ACHN (cell line): Measurements from ENCODE around the gene GPR55.

ENCODE experiments used
- DNase-seq: peaks from one replicate; pipeline ENCODE4 v3.0.0-alpha.2; 2015
- in situ Hi-C: cut with HindIII; loops from 2 replicates; pipeline ENCODE4 v1.10.0; 2017; ENCODE audit warnings: low sequenced_read_pairs, low pct_ligation_motif_present, low pct_unique_long_range_greater_than_20kb

Gene GPR55

DNA sequence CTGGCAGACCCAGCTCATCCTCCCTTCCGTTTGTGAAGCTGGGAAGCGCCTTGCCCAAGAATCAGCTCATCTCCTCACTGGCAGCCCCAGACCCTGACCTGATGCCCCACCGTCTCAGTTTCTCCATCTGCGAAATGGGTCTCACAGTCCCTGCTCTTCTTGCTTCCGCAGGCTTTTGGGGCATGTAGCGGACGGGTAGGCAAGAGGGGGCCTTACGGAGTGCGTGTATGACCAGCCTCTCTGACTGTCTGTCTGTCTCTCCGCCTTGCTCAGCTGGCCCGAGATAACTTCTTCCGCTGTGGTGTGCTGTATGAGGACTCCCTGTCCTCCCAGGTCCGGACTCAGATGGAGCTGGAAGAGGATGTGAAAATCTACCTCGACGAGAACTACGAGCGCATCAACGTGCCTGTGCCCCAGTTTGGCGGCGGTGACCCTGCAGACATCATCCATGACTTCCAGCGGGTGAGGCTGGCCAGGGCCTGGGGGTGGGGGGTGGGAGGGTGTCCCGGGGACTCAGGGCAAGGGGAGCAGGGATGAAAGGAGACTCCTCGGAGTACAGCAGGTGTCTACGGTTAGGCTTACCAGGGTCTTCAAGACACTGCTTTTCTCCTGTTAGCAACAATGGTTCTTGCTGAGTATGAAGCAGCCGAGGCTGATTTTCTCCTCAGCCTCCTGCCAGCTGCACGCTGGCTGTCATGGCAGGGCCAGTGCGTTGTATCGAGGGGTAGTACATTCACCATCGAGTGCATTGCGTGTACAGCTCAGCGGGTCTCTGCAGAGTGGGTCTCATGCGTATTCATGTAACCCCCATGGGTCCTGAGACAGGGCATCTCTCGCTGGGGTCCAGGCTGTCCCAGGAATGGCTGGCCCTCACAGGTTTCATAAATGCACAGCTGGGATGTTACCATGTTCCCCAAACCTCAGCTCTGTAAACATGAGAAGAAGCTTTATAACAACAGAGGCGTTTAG is 49.4 kb downstream of the GPR55 start:
- in situ Hi-C loops = no loop called here
- no peak for DNase-seq

DNA sequence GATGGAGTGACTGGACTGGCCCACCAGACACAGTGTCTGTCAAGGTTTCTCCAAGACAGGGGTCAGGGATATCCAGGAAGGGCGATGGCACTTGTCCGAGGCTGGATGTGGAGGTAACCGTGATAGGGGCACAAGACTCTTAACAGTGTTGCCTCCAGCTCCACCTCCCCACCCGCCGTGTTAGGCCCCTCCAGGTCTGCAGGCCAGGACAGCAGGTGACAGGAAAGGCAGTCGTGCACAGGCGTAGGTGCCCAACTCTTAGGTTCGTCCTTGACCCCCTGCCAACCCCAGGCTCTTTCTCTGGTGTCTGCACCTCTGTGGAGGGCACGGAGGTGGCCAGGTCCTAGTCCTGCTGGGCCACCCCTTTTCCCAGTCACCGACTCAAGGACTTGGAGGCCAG is 50.2 kb downstream of the GPR55 start:
- in situ Hi-C loops = no loop called here
- DNase-seq = no peak

DNA sequence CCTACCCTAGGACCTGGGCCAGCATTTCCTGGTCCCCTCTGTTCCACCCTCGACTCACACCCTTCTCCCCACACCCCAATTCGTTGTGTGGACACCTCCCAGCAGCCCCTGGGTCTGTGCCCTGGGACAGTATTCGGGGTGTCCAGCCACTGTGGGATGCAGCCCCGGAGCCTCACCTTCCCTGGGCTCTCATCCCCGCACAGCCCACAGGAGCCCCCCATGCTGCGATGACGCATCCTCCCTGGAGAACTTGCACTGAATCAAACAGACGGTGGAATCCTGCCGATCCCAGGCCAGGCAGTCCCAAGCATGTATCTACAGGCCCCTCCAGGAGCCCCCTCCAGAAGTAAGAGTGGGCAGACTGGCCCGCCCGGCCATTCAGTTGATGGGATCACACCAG is 50.6 kb downstream of the GPR55 start:
- in situ Hi-C loops = no loop called here

DNA sequence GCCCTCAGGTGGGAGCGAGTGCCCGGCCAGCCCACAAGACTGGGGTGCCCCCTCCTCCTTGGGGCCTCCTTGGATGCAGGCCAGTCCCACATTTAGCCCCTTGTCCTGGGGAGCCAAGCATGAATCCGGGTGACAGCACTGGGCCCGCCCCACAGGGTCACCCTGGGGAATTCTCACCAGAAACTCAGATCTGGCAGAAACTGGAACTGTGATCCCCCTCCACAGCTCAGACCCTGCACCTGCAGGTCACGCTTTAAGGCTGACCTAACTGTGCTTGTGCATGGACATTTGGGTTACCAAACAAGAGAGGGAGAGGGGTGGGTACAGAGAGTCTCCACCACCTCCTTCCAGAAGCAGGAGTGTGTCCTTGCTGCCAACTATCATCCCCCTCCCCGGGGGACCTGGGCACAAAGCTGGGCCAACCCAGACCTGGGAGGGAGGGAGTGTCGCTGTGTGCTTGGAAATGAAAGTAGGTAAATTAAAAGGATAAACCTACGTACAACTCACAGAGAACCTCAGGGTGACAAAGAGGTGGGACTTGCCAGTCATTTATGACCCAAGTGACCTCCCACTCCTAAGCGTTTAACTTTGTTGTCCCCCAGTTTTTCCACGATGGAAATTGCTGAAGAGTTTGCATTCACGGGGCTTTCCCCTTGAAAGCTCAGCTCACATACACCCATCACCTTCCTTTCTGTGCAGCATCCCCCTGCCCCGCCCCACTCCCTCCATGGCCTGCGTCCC is 51.2 kb downstream of the GPR55 start:
- no peak for DNase-seq
- in situ Hi-C loops = no loop called here

More for the DNA sequence above, 50.6 kb downstream of the GPR55 start:
- DNase-seq = no peak

DNA sequence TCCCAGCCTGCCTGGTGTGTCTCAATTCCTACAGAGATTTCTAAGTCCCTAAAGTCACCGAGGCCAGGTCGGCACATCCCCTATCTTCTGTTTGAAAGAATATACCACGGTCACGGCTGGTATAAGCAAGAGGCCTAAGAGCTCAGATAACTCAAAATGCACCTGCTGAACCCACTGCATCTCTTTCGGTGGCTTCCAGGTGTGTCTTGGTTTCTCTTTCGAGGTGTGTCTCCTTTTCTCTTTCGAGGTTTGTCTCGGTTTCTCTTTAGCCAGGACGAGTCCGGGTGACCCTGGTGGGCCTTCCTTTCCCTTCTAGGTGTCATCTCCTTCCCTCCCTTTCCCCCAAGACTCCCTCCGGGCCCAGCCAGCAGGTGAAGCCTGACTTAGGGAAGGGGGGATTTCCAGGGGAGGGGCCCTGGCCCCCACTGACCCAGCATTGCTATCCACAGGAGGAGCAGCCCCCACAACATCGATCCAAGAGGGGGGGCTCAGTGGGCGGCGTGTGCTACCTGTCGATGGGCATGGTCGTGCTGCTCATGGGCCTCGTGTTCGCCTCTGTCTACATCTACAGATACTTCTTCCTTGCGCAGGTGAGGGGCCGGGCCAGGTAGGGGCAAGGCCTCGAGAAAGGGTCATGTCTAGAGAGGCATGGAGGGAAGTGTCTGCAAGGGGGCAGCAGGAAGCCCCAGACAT is 51.9 kb downstream of the GPR55 start:
- DNase-seq = no peak
- in situ Hi-C loops = no loop called here

DNA sequence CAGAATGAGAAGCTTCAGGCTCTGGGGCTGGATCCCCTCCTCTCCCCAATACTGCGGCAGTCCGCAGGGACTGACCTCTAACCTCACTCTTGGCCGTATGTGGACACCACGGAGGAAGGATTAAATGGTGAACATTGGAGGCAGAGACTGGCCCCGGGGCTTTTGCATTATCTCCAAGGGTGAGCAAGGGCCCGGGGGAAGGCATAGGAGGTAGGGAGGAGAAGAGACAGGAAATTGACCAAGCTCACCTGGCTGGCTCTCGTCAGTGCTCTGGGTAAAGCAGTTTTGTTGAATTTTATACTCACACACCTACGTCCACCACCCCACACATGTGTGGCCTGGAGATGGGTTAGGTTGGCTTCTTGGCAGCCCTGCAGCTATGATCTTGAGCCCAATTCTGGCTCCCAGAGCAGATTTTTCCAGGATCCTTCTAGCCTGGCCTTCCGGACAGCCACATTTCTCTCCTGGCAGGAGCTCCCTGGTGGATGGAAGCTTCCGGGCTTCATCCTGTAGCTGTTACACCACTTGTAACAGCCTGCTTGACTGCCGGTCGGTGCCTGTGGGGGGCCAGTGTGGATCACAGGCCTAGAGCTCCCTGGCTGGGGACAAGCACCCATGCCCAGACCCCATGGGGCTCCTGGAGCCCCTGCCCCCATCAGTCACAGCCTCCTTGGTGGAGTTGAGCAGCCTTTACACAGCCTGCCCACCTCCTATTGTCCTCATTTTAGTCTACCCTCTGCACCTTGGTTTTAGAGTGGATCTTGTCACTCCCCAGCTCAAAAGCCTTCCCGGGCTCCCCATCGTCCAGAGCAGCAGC is 52.7 kb downstream of the GPR55 start:
- in situ Hi-C loops = no loop called here
- no peak for DNase-seq

DNA sequence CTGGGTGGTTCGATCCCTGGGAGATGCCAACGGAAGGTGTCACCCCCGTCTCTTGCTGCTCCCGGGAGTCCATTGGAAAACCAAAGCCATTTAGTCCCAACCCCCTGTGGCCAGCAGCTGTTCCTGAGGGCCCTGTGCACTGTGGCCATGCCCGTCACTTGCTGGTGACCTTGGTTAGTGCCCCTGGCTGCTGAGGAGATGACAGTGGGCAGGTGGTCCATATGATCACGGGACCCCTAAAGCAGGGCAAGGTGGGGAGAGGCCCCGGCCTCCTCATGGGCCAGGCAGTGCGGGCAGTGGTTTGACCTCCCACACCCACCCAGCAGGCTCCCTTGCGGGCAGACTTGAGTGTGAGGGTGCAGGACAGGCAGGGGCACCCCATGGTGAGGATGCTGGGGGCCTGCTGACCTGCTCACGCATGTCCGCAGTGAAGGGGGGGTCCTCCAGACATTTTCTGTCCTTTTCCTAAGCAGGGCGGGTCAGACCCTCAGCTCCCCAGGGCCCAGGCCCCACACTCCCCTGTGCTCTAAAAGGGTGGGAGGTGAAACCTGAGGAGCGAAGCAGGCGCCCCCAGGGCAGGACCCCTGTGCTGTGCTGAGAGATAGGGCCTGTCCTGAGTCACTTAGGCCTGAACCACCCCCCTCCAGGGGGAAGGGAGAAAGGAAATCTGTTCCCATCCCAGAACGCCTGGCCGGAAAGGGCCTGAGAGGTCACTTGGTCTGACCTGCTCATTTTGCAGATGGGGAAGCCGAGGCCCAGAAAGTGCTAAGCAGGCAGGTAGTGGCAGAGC is 53.5 kb downstream of the GPR55 start:
- no peak for DNase-seq
- in situ Hi-C loops = no loop called here

DNA sequence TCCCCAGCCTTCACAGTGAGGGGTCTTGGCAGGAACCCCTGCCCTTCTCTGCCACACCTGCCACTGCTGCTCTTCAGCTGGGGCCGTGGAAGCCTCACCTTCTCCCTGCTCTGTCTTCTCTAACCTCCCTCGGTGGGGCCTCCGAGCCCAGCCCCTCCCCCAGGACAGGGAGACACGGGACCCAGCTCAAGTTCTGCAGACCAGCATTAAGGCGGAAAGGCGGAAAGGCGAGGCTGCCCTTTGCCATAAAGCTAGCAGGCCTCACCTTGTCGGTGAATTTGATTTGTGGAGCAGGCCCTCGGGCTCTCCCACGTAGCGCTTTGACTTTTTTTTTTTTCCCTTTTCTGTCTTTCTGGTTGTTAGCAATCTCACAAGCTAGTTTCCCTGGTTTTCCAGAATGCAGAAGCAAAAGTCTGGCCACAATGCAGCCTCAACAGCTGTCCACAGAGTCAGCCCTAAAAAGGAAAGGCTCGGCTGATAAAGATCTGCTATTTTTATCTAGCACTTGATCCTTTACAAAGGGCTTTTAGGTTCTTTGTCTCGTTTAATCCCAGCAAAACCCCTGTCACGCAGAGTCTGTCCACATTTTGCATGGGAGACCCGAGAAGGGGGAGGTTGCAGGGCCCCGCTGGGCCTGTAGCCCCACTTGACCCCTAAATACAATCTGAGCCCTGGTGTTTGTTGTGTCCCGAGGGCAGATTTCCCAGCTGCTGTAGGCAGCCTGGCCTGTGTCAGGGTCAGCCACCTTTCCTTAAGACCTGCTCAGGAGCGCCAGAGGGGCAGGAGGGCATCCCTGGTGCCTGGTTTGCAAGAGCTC is 54.3 kb downstream of the GPR55 start:
- in situ Hi-C loops = no loop called here

DNA sequence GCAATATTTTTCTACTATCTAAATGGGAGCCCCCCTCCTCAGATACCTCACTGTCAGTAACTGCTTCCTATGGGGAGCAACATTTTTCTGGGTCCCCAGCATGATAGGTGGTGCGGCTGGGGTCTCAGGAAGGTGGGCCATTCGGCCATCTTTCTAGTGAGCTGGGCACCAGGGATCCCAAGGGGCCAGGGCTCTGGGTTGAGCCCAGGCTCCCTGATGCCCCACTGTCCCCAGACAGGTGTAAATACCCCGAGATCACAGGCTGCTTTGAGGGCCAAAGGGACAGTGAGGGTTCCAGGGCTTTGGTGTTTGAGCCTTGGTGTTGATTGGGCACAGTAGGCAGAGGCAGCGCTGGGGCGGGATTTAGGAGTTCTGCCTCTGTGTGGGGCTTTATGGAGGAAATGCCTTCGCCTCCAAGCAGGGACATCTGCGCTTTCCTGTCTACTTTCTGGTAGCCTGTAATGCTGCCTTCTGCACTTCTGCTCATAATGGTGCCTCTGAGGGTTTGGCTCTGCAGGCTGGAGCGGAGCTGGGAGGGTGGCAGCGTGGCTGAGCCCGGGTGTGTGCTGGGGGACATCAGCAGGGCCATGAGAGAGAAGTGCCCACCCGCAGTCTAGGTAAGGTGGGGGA is 55.0 kb downstream of the GPR55 start:
- in situ Hi-C loops = no loop called here
- DNase-seq = no peak

More for the DNA sequence above, 54.3 kb downstream of the GPR55 start:
- DNase-seq = no peak

DNA sequence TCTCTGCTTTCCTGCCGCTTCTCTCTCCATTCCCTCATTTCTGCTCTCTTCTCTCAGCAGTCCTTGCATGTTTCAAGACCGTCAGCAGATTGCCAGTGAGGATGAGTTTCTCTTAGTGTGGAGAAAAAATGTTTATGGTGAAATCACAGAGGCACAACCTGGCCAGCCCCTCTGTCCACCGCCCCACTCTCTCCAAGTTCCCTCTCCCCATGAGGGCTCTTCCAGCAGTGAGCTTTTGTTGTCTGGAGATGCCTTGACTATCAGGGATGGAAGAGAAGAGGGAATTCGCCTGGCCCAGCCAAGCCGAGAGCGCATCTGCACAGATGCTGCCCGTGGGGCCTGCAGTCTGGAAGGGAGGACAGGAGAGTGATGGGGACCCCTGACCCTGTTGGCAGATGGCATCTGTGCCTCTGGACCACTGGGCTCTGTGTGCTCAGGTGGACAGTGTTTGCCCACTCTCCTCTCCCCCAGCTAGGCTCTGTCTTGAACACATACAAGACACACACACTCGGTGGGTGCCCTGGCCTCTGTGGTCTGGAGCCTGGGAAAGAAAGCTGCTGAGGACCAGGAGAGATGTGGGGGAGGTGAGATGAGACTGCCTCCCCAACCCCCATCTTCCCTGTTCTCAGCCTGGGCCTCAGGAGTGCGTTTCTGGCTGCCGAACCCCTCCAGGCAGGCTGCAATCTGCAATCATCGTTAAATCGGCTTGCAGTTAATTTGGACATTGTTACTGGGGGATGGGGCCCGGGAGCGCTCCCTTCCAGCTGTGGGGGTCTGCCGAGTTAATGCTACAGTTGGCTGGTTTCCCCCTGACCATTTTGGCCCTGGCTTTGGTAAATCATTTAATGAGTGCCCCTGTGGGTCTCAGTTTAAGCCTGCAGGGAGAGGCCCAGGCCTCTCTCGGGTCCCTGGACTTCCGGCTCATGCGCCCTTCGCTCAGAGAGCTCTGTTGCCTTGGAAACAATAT is 55.8 kb downstream of the GPR55 start:
- in situ Hi-C loops = no loop called here

DNA sequence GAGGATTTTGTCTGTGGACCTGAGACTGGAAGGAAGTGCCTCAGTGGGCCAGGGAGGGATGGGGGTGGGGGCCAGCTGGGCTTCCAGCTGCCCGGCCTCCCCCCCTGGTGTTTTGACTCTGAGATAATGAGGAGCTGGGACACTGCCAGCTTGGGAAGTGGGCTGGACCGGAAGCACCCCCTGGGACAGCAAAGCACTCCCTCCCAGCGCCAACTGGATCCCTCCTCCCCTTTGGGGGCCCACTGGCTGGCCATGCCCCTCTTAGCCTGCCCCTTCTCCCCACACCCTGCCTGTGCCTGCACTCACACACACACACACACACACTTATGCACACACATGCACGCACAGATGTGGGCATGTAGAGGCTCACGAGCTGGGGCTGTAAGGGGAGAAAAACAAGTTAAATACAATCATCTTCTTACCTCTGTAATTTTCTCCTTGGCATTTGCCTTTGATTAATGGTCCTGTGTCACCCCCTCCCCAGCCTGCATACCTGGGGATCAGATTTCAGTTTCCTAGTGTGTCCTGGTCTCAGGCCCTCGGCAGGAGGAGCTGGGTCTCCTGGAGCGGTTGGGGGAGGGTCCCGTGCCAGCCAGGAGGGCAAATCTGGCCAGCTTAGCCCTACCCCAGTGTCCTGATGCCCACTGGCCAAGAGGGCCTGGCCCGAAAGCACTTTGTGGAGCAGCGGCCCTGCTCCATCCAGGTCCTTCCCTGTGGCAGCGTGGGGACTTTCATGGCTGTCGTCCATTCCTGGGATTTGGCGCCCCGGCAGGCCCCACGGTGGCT is 56.7 kb downstream of the GPR55 start:
- in situ Hi-C loops = no loop called here

More for the DNA sequence above, 55.8 kb downstream of the GPR55 start:
- DNase-seq = no peak

DNA sequence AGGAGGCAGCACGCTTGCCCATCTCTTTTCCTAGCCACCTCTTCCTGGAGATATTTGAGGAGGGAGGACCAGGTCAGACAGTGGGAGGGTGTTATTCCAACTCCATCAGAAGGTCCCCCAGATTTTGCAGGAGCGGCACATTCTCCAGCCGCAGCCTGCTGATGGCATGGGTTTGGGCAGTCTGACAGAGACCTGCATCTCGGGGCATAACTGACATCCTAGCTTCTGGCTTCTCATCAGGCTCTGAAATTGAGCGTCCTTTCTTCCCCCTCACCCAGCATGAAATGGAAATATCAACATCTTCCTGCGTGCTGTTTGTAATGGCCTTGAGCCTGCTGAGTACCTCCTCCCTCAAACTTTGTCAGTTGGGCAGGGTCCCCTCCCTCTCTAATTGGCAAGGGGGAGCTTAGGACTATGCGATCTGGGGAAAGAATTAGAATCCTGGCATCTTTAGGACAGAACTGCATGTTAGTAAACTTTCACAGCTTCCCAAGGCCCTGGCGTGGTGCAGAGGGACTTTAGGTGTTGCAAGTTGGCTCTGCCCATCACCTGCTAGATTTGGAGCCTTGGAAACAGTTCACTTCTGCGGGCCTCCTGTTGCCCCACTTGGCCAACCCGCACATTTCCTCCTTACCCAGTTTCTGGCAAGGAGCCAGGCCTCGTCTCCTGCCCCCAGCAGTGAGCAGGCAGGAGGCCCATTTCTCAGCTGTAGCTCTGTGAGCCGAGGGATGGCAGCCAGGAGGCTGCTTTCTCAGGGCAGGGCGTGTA is 58.1 kb downstream of the GPR55 start:
- DNase-seq = peak; percentile 22
- in situ Hi-C loops = no loop called here

More for the DNA sequence above, 56.7 kb downstream of the GPR55 start:
- DNase-seq = no peak

DNA sequence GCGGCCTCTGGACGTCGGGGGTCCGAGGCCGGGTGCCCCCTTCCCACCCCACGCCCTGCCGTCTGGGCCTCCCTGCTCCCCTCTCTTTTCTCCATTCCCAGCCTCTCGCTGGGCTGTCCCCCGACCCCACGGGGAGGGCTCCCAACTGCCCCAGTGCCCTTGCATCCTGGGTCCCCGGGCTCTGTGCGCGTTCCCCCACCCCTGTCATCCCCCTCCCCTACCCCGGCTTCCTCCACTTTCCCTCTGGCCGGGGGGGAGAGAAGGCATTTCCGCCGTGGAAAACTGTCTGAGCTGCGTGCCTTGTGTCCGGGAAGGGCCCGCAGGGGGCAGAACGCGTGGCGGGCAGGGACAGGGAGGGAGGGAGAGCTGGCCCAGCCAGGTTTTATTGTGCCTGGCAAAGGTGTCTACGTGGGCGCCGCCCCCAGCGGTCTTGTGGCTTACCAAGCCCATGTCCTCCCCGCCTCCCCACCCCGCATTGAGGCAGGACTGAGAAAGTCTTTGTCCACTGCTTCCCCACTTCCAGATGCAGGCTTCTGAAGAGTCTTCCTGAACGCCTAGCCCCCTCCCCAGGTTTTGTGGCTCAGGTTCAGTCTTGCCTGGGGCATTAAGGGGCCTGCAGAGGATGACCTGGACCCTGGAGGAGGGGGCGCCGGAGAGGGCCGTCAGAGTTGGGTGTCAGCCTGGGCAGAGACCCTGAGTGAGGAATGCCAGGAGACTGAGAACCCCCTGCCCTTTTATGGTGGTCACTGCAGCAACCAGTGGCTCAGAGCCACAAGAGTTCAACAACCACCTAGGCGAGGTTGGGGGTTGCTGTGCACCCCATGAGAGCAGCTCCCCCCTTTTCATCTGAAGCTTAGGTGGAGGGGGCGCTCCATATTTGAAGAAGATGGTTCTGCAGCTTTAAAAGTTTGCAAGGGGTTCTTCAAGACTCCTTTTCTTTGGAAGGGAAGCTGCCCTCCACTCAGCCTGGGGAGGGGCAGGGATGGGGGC is 59.0 kb downstream of the GPR55 start:
- DNase-seq = no peak
- in situ Hi-C loops = no loop called here
